Naive thymus-derived CD4-positive, alpha-beta T cell (primary cell): ENCODE results near the gene SLC35E2B. TPM values are rescaled to one million over a fixed set of nuclear protein-coding genes. Genes with fewer than 3 reads are reported as not detected.
"Not testable (repeated sequence)": the region's sequence is repeated elsewhere in the genome, so short reads cannot be mapped to it uniquely, and the experiment has no call there.

Experiments used
- ATAC-seq: fragments of 150-1000 bp; cut with Tn5 transposase; 2 replicates; pipeline ENCODE4 v1.10.0; 2021; ENCODE audit warnings: mild to moderate bottlenecking, moderate library complexity
- CTCF ChIA-PET: fragments of 350-600 bp; sonication (Branson Sonifier 250); formaldehyde crosslinking; loops from one replicate; lab custom pipeline; 2021; ENCODE audit warnings: antibody characterized with exemption; lab: Charles Lee
- POLR2A ChIA-PET: fragments of 350-600 bp; sonication (Branson Sonifier 250); formaldehyde crosslinking; loops from one replicate; lab custom pipeline; 2021; ENCODE audit warnings: antibody characterized with exemption, inconsistent platforms; lab: Charles Lee
- DNase-seq, 9 donors: peaks; one replicate each; pipeline versions ENCODE4 v3.0.0 to v3.0.0-alpha.2; 2020 to 2022; ENCODE audit warnings: mixed read lengths in 1 of 9
- H3K27ac ChIP-seq: one replicate; pipeline ENCODE4 v1.7.0; 2013; ENCODE audit warnings: mild to moderate bottlenecking, low read depth, low read length, moderate library complexity
- H3K27me3 ChIP-seq, 2 donors: one replicate each; pipeline ENCODE4 v1.7.0; 2013; ENCODE audit warnings: low read length in 2 of 2, mild to moderate bottlenecking in 2 of 2, moderate library complexity in 2 of 2; ENCODE audit not compliant: control insufficient read depth in 2 of 2, insufficient read depth in 2 of 2
- H3K36me3 ChIP-seq, 3 experiments: 1 replicate in 2 of 3; 2 replicates in 1 of 3; pipeline ENCODE4 v1.7.0; 2013; ENCODE audit warnings: low read length in 3 of 3, mild to moderate bottlenecking in 3 of 3, moderate library complexity in 1 of 3; ENCODE audit not compliant: insufficient read depth in 3 of 3, control insufficient read depth in 2 of 3
- H3K4me1 ChIP-seq, 2 donors: one replicate each; pipeline ENCODE4 v1.7.0; 2013; ENCODE audit warnings: low read length in 2 of 2, mild to moderate bottlenecking in 2 of 2, moderate library complexity in 1 of 2; ENCODE audit not compliant: control insufficient read depth in 2 of 2, insufficient read depth in 2 of 2
- H3K4me3 ChIP-seq: 2 replicates; pipeline ENCODE4 v1.7.0; 2013; ENCODE audit warnings: mild to moderate bottlenecking, low read length
- H3K9me3 ChIP-seq, 3 experiments: 1 replicate in 2 of 3; 2 replicates in 1 of 3; pipeline ENCODE4 v1.7.0; 2013; ENCODE audit warnings: low read length in 3 of 3; ENCODE audit not compliant: control insufficient read depth in 2 of 3
- H3K27ac Mint-ChIP-seq, 9 donors: one replicate each; pipeline ENCODE4 v1.8.0; 2020 to 2022; ENCODE audit warnings: mixed read lengths in 9 of 9, mild to moderate bottlenecking in 8 of 9, moderate library complexity in 5 of 9, inconsistent platforms in 2 of 9
- H3K27me3 Mint-ChIP-seq, 5 donors: one replicate each; pipeline ENCODE4 v1.8.0; 2021 to 2022; ENCODE audit warnings: mixed read lengths in 5 of 5, mild to moderate bottlenecking in 1 of 5
- H3K36me3 Mint-ChIP-seq, 5 donors: one replicate each; pipeline ENCODE4 v1.8.0; 2020 to 2022; ENCODE audit warnings: mixed read lengths in 5 of 5, mild to moderate bottlenecking in 3 of 5, inconsistent platforms in 1 of 5
- H3K4me1 Mint-ChIP-seq, 7 donors: one replicate each; pipeline ENCODE4 v1.8.0; 2020 to 2022; ENCODE audit warnings: mixed read lengths in 7 of 7, mild to moderate bottlenecking in 3 of 7, inconsistent platforms in 1 of 7
- H3K4me3 Mint-ChIP-seq, 10 donors: one replicate each; pipeline ENCODE4 v1.8.0; 2020 to 2022; ENCODE audit warnings: mild to moderate bottlenecking in 10 of 10, mixed read lengths in 10 of 10, moderate library complexity in 6 of 10, inconsistent platforms in 2 of 10
- H3K9me3 Mint-ChIP-seq, 11 donors: one replicate each; pipeline ENCODE4 v1.8.0; 2020 to 2022; ENCODE audit warnings: mixed read lengths in 11 of 11, mild to moderate bottlenecking in 4 of 11, inconsistent platforms in 1 of 11, moderate library complexity in 1 of 11
- intact Hi-C, 2 donors: fragments of 100-400 bp; cut with micrococcal nuclease; formaldehyde crosslinking; loops; one replicate each; pipeline ENCODE4 v1.15.1; 2023
- polyA plus RNA-seq, 2 donors: library from polyadenylated mRNA; unstranded; fragments of 300-500 nt; fragmentation: Illumina TruSeq; gene quantifications; one replicate each; pipeline ENCODE4 v1.2.3, GENCODE V29; 2021
- total RNA-seq, 6 experiments: library from RNA in 5 of 6; stranded (reverse) in 5 of 6; gene quantifications; 1 replicate in 5 of 6; 2 replicates in 1 of 6; pipeline ENCODE4 v1.2.3 and lab custom pipeline; 2021 to 2026

SLC35E2B gene
- total and polyA plus RNA-seq, 7 experiments from 2014 or later: 45.4 to 138 (median 72.1) TPM

DNA sequence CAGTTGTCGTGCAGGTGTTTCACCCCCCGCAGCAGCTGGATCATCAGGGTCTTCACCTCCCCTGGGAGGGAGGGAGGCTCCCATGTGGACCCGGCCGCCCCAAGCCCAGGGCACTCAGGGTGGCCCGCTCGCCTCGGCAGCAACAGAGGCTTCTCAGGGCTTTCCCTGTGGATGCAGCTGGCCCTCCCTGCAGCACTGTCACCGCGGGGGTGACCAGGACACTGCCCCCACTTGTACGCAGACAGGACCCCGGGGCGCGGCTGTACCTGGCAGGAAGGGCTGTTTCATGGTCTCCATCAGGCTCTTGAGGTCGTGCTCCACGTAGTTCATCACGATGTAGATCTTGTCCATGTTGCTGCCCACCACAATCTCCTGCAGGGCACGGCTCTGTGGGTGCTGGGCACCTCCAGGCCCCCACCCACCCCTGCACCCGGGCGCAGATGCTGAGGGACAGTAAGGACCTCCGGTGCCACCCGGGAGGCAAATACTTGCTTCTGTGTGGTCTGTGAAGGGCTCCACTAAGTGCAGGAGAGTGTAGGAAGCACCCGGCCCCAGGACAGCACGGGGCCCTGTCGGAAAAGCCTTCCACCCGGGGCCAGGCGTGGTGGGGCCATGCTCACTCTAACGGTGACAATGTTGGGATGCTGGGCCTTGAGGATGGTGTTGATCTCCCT lies 11.8 kb upstream of the SLC35E2B start:
- intact Hi-C loops, H3K4me3 Mint-ChIP-seq, H3K9me3 ChIP-seq, H3K4me1 ChIP-seq, H3K9me3 Mint-ChIP-seq, H3K27me3 Mint-ChIP-seq, H3K27ac ChIP-seq, POLR2A ChIA-PET, ATAC-seq, H3K4me3 ChIP-seq, H3K36me3 Mint-ChIP-seq, H3K27ac Mint-ChIP-seq, H3K4me1 Mint-ChIP-seq, H3K27me3 ChIP-seq, DNase-seq, CTCF ChIA-PET: not testable (repeated sequence)
- peaks cover 0 to 23% (median 0%) of the 10 kb centered on the region in 3 experiments for H3K36me3 ChIP-seq

DNA sequence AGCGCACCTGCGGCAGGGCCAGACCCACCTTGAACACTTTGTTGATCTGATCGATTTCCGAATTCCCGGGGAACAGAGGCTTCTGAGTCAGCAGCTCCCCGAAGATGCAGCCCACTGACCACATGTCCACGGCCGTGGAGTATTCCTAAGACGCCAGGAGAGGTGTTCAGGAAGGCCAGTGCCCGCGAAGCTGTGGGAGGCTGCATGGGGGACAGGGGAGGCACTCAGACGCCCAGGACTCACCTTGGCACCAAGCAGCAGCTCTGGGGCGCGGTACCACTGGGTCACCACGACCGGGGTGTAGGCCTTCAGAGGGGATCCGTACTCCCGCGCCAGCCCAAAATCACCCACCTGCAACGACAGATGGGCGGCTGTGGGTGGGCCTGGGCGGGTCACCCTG lies 11.2 kb upstream of the SLC35E2B start:
- H3K4me3 ChIP-seq: no peak overlapping the region
- CTCF ChIA-PET: no interaction called here
- H3K9me3 Mint-ChIP-seq: no peaks in the 10 kb centered on the region
- intact Hi-C loops: no loop called here
- ATAC-seq: no peak
- H3K27ac Mint-ChIP-seq: no peak overlapping the region
- no peaks in the 10 kb centered on the region for H3K27me3 Mint-ChIP-seq
- no peaks in the 10 kb centered on the region for H3K9me3 ChIP-seq
- no peak for DNase-seq
- H3K27ac ChIP-seq: no peak overlapping the region
- no peaks in the 10 kb centered on the region for H3K4me1 Mint-ChIP-seq
- peaks cover 0 to 7% (median 0%) of the 10 kb centered on the region in 5 donors for H3K36me3 Mint-ChIP-seq
- H3K4me3 Mint-ChIP-seq: no peak overlapping the region
- POLR2A ChIA-PET: no interaction called here
- no peaks in the 10 kb centered on the region for H3K27me3 ChIP-seq
- no peaks in the 10 kb centered on the region for H3K4me1 ChIP-seq
- H3K36me3 ChIP-seq: peaks cover 0 to 23% (median 0%) of the 10 kb centered on the region in 3 experiments

DNA sequence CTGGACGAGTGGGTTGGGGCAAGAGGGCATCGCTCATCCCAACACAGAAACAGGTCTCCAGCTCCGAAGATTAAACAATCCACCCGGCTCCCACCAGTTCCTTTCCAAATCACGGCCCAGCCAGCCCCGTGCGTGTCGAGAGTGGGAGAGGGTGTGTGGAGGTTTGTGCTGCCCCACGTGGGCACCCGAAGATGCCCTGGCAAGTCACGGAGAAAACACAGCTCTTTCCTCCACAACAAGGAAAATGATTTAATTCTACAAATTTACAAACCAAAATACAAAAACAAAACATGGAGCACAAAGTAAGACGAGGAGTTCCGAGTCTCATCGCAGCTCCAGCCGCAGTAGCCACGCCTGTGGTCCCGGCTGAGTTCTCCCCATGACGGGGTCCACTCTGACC lies 9.9 kb upstream of the SLC35E2B start:
- H3K4me1 Mint-ChIP-seq, H3K36me3 Mint-ChIP-seq, H3K27ac ChIP-seq, H3K9me3 Mint-ChIP-seq, H3K27me3 Mint-ChIP-seq, H3K4me1 ChIP-seq, H3K9me3 ChIP-seq, intact Hi-C loops, H3K4me3 Mint-ChIP-seq, H3K27ac Mint-ChIP-seq, H3K4me3 ChIP-seq, CTCF ChIA-PET, ATAC-seq, DNase-seq, H3K27me3 ChIP-seq, POLR2A ChIA-PET: not testable (repeated sequence)
- peaks cover 0 to 23% (median 0%) of the 10 kb centered on the region in 3 experiments for H3K36me3 ChIP-seq

- H3K27me3 Mint-ChIP-seq, H3K4me1 ChIP-seq, ATAC-seq: not testable (repeated sequence)
Measured at GRCh38 chr1:1700557-1700956, 8.0 kb upstream of the SLC35E2B start.

DNA sequence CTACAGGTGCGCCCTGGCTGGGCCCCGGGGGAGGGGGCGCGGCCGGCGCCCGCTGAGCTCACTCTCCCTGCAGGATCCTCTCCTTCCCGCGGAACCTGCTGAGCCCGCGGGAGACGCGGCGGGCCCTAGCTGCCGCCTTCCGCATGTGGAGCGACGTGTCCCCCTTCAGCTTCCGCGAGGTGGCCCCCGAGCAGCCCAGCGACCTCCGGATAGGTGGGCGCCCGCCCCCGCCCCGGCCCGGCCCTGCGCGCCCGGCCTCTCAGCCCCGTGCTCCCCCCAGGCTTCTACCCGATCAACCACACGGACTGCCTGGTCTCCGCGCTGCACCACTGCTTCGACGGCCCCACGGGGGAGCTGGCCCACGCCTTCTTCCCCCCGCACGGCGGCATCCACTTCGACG lies 7.5 kb upstream of the SLC35E2B start:
- H3K9me3 Mint-ChIP-seq, H3K36me3 Mint-ChIP-seq, intact Hi-C loops, H3K4me3 ChIP-seq, H3K27me3 Mint-ChIP-seq, CTCF ChIA-PET, POLR2A ChIA-PET, H3K4me1 Mint-ChIP-seq, H3K27ac ChIP-seq, H3K4me3 Mint-ChIP-seq, H3K27ac Mint-ChIP-seq, DNase-seq, H3K27me3 ChIP-seq, H3K9me3 ChIP-seq, H3K4me1 ChIP-seq: not testable (repeated sequence)
- peak; percentile 24 for ATAC-seq
- H3K36me3 ChIP-seq: peaks cover 0 to 16% (median 0%) of the 10 kb centered on the region in 3 experiments

More at GRCh38 chr1:1700557-1700956, 8.0 kb upstream of the SLC35E2B start:
- H3K4me1 Mint-ChIP-seq, H3K27me3 ChIP-seq, H3K9me3 Mint-ChIP-seq, H3K27ac Mint-ChIP-seq, POLR2A ChIA-PET, H3K4me3 ChIP-seq, H3K9me3 ChIP-seq, CTCF ChIA-PET, H3K36me3 Mint-ChIP-seq, DNase-seq, intact Hi-C loops, H3K4me3 Mint-ChIP-seq, H3K27ac ChIP-seq: not testable (repeated sequence)
- peaks cover 0 to 16% (median 0%) of the 10 kb centered on the region in 3 experiments for H3K36me3 ChIP-seq

DNA sequence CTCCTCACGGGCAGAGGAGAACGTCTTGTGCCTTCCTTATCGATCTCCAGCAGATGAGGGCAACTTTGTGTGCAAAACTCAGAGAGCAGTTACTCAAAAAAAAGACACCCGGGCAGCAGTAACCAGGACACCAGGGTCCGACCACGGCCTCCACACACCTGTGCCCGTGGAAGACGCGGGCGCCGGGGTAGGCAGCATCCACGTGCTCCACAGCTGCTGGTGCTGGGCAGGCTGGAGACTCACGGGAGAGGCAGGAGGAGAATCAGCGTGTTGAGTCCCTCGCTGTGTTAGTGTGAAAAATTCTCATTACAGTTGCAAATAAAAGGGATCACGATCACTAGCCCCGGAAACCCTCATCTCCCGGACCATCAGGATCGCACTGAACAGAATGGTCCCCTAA lies 6.5 kb upstream of the SLC35E2B start:
- H3K9me3 ChIP-seq, DNase-seq, H3K36me3 ChIP-seq, H3K36me3 Mint-ChIP-seq, H3K4me3 ChIP-seq, H3K27me3 ChIP-seq, H3K27me3 Mint-ChIP-seq, POLR2A ChIA-PET, CTCF ChIA-PET, H3K4me1 Mint-ChIP-seq, H3K27ac ChIP-seq, H3K27ac Mint-ChIP-seq, ATAC-seq, H3K4me1 ChIP-seq, H3K9me3 Mint-ChIP-seq: not testable (repeated sequence)
- intact Hi-C loops: loop anchor here in 1 of 2 donors (10.0 kb wide), 1 partner anchor 46 kb away; no protein-coding TSS in a partner anchor
- H3K4me3 Mint-ChIP-seq: peak overlapping the region in 1 of 10 donors; percentile 37
